Measurements from ENCODE around the gene KCNB1.

The KCNB1 gene

DNA sequence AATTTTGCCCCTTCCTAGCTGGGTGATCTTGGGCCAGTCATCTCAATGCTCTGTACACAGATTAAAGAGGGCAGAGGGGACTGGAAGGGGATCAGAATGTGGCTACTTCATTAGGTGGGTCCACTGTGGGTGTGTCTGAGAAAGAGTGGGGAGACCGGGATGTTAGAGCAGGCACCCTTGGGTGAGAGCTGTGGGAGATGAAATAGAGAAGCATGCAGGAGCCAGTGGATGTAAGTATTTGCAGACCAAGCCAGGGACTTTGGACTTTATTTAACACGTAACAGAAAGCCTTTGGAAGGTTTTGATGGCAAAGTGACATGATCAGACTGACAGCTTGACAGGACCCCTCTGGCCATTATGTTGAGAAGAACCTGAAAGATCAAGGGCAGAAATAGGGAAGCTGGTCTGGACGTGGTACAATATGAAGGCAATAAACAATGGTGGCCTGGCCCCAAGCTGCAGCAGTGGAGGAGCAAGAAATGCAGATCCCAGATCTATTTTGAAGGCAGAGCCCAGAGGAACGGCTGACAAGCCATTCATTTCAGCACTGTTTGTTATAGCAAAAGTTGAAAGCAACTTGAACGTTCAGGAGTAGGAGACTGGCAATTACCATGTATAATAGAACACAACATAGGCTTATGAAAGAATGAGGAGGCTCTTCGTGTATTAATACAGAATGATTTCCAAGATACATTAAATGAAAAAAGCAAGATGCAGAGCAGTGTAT lies 122.1 kb downstream of the KCNB1 start:
- no peak for DNase-seq (ENCODE audit: low spot score)
- TF ChIP-seq, protein P1, sequence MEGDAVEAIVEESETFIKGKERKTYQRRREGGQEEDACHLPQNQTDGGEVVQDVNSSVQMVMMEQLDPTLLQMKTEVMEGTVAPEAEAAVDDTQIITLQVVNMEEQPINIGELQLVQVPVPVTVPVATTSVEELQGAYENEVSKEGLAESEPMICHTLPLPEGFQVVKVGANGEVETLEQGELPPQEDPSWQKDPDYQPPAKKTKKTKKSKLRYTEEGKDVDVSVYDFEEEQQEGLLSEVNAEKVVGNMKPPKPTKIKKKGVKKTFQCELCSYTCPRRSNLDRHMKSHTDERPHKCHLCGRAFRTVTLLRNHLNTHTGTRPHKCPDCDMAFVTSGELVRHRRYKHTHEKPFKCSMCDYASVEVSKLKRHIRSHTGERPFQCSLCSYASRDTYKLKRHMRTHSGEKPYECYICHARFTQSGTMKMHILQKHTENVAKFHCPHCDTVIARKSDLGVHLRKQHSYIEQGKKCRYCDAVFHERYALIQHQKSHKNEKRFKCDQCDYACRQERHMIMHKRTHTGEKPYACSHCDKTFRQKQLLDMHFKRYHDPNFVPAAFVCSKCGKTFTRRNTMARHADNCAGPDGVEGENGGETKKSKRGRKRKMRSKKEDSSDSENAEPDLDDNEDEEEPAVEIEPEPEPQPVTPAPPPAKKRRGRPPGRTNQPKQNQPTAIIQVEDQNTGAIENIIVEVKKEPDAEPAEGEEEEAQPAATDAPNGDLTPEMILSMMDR (IDR thresholded peaks at IDR 0.05; ENCODE audit: extremely low read depth, insufficient read depth, missing control alignments): no peak
- in situ Hi-C loops (cut with MboI; ENCODE audit: low pct_unique_long_range_greater_than_20kb, low sequenced_read_pairs, unreplicated experiment): no loop called here

DNA sequence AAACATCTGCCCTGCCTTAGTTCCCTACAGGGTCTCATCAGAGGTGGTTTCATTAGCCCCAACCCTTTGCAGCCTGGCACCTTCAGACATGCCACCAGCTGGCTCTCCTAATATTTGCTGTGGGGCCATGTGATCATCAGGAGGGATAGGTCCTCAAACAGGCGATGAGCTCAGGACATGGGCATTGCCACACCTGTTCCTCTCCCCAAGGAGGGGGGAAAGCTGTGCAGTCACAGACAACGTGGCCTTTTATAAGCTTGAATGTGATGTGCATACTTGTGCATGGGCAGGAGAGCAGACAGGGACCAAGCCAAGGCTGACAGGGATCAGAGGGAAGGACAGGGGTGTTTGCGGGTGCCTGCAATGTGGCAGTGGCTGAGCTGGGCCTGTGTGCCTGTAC lies 125.8 kb downstream of the KCNB1 start:
- in situ Hi-C loops (cut with MboI; ENCODE audit: low pct_unique_long_range_greater_than_20kb, low sequenced_read_pairs, unreplicated experiment): no loop called here
- TF ChIP-seq, protein P1 (IDR thresholded peaks at IDR 0.05; ENCODE audit: extremely low read depth, insufficient read depth, missing control alignments): no peak
- no peak for DNase-seq (ENCODE audit: low spot score)

DNA sequence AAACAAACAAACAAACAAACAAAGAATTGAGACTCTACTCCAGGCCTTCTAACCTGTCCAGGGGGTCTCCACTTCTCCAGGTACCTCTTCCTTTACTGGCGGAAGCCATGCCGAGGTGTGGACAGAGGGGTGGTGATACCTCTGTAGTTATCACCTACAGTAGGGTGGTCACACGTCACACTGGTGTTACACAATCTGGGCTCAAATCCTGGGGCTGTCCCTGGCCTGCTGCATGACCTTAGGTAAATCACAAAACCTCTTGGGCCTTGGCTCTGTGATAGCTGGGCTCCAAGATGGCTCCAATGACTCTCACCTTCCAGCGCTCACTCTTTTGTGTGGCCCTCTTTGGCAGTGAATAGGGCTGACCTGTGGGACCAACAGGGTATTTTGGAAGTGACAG lies 127.8 kb downstream of the KCNB1 start:
- in situ Hi-C loops (cut with MboI; ENCODE audit: low pct_unique_long_range_greater_than_20kb, low sequenced_read_pairs, unreplicated experiment): no loop called here

DNA sequence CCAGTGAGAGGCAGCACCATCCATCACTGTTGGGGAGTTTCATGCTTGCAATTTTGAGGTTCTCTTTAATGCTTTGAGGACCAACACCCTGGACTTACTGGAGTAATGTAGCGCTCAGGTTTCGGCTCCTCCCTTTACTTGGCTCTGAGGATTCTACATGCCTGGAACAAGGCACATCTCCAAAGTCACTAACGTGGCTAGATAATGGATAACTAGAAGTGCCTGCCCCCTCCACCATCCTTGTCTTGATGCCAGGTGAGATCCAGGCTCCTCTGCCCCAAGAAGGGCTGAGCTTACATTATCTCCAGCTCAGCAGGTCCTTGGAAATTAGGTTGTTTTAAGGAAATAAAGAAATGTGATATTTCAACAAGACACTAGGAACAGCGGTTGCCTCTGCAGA lies 129.1 kb downstream of the KCNB1 start:
- in situ Hi-C loops (cut with MboI; ENCODE audit: low pct_unique_long_range_greater_than_20kb, low sequenced_read_pairs, unreplicated experiment): no loop called here
- no peak for DNase-seq (ENCODE audit: low spot score)
- TF ChIP-seq, protein P1 (IDR thresholded peaks at IDR 0.05; ENCODE audit: extremely low read depth, insufficient read depth, missing control alignments): no peak

More for the DNA sequence above, 127.8 kb downstream of the KCNB1 start:
- TF ChIP-seq, protein P1 (IDR thresholded peaks at IDR 0.05; ENCODE audit: extremely low read depth, insufficient read depth, missing control alignments): no peak
- DNase-seq (ENCODE audit: low spot score): no peak

DNA sequence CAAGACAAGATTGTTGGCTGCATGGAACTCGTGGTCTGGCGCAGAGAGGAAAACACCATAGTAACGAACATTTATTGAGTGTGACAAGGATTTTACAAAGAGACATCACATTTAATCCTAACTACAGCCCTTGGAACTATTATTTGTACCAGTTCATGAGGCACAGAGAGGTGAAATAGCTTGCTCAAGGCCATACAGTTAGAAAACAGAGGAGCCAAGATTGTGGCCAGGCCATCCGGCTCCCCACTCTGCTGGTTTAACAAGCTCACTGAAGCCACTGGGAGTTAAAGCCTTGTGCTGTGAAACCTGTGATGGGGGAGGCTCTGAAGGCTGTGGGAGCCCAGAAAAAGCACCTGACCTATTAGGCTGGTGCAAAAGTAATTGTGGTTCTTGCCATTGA lies 129.7 kb downstream of the KCNB1 start:
- TF ChIP-seq, protein P1 (IDR thresholded peaks at IDR 0.05; ENCODE audit: extremely low read depth, insufficient read depth, missing control alignments): no peak
- in situ Hi-C loops (cut with MboI; ENCODE audit: low pct_unique_long_range_greater_than_20kb, low sequenced_read_pairs, unreplicated experiment): no loop called here
- no peak for DNase-seq (ENCODE audit: low spot score)

DNA sequence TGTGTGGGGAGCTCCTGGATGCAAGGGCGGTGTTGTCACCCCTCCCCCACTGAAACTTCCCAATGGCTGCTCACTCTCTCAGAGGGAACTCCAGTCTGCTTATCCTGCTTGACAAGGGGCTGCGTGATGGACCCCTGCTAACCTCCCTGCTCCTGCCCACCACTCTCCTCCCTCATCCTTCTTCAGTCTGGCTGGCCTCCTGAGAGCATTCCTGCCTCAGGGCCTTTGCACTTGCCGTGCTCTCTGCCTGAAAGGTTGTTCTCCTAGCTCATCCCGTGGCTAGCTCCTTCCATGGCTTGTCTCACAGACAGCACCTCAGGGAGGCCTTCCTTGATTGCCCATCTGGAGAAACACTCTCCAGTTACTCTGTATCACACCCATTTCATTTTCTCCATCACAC lies 130.7 kb downstream of the KCNB1 start:
- in situ Hi-C loops (cut with MboI; ENCODE audit: low pct_unique_long_range_greater_than_20kb, low sequenced_read_pairs, unreplicated experiment): no loop called here
- DNase-seq (ENCODE audit: low spot score): no peak
- TF ChIP-seq, protein P1 (IDR thresholded peaks at IDR 0.05; ENCODE audit: extremely low read depth, insufficient read depth, missing control alignments): no peak
